ENCODE results near the gene PIGT.
"Not testable (repeated sequence)": the region's sequence is repeated elsewhere in the genome, so short reads cannot be mapped to it uniquely, and the experiment has no call there.

Gene PIGT

GRCh38 chr20:45467861-45468260, 51.9 kb downstream of the PIGT start:
- DNase-seq (ENCODE audit: extremely low read depth, low read depth): no peak

GRCh38 chr20:45469336-45470261, 53.7 kb downstream of the PIGT start, which contains the start of gene WFDC2:
Gene WFDC2, plus strand, starts transcription at chr20:45469753. Its CDS starts 29 bp downstream, at chr20:45469782.
- TF ChIP-seq CTCF (IDR thresholded peaks at IDR 0.05; ENCODE audit: low read depth, low read length): no peak
- no peak for DNase-seq (ENCODE audit: extremely low read depth, low read depth)

More at GRCh38 chr20:45467861-45468260, 51.9 kb downstream of the PIGT start:
- no peak for TF ChIP-seq CTCF (IDR thresholded peaks at IDR 0.05; ENCODE audit: low read depth, low read length)

- no peak for TF ChIP-seq CTCF (IDR thresholded peaks at IDR 0.05; ENCODE audit: low read depth, low read length)
- no peak for DNase-seq (ENCODE audit: extremely low read depth, low read depth)
Measured at GRCh38 chr20:45470262-45470931, 54.5 kb downstream of the PIGT start.

- no peak; the same call in 1 of the 2 replicates for TF ChIP-seq CTCF (IDR thresholded peaks at IDR 0.05; ENCODE audit: low read depth, low read length)
- DNase-seq (ENCODE audit: extremely low read depth, low read depth): no peak
Measured at GRCh38 chr20:45470937-45471336, 55.0 kb downstream of the PIGT start.

GRCh38 chr20:45472286-45472685, 56.3 kb downstream of the PIGT start:
- DNase-seq (ENCODE audit: extremely low read depth, low read depth): not testable (repeated sequence)

Data from AG09319 (cell line).